HG03342 (cell line): ENCODE data around the gene PCSK6.
"Not testable (repeated sequence)": the region's sequence is repeated elsewhere in the genome, so short reads cannot be mapped to it uniquely, and the experiment has no call there.

ENCODE experiments used
- ATAC-seq: cut with Tn5 transposase; IDR thresholded peaks from one replicate; pipeline ENCODE4 v1.9.1; 2021; ENCODE audit warnings: mild to moderate bottlenecking, moderate library complexity; ENCODE audit not compliant: unreplicated experiment

PCSK6 gene

GRCh38 chr15:101407439-101407838 lies 82.1 kb downstream of the PCSK6 start:
- ATAC-seq, result peak; percentile 100

GRCh38 chr15:101406526-101407195 lies 82.8 kb downstream of the PCSK6 start:
- ATAC-seq, result no peak

- ATAC-seq, result no peak
These were observed 83.5 kb downstream of the PCSK6 start for GRCh38 chr15:101406036-101406435.

GRCh38 chr15:101404245-101404644 lies 85.3 kb downstream of the PCSK6 start:
- ATAC-seq, result no peak

GRCh38 chr15:101402883-101403282 lies 86.6 kb downstream of the PCSK6 start:
- ATAC-seq, result not testable (repeated sequence)

- no peak for ATAC-seq
These were observed 88.2 kb downstream of the PCSK6 start for GRCh38 chr15:101401286-101401685.

GRCh38 chr15:101399431-101399830 lies 90.1 kb downstream of the PCSK6 start:
- ATAC-seq, result no peak

GRCh38 chr15:101398247-101398646 lies 91.3 kb downstream of the PCSK6 start:
- no peak for ATAC-seq

GRCh38 chr15:101397521-101398003 lies 91.9 kb downstream of the PCSK6 start:
- ATAC-seq, result no peak

- no peak for ATAC-seq
These were observed 92.8 kb downstream of the PCSK6 start for GRCh38 chr15:101396484-101397261.

GRCh38 chr15:101394654-101395053 lies 94.9 kb downstream of the PCSK6 start:
- no peak for ATAC-seq

- ATAC-seq, result no peak
These were observed 95.4 kb downstream of the PCSK6 start for GRCh38 chr15:101394056-101394630.

GRCh38 chr15:101393172-101393571 lies 96.3 kb downstream of the PCSK6 start:
- no peak for ATAC-seq

- no peak for ATAC-seq
These were observed 97.4 kb downstream of the PCSK6 start for GRCh38 chr15:101391981-101392640.

- no peak for ATAC-seq
These were observed 98.1 kb downstream of the PCSK6 start for GRCh38 chr15:101391431-101391830.

- no peak for ATAC-seq
These were observed 99.0 kb downstream of the PCSK6 start for GRCh38 chr15:101390462-101390861.

GRCh38 chr15:101390060-101390459 lies 99.4 kb downstream of the PCSK6 start:
- ATAC-seq, result no peak

- no peak for ATAC-seq
These were observed 100.1 kb downstream of the PCSK6 start for GRCh38 chr15:101389362-101389761.

GRCh38 chr15:101388046-101388445 lies 101.5 kb downstream of the PCSK6 start:
- ATAC-seq, result no peak

- ATAC-seq, result no peak
These were observed 101.9 kb downstream of the PCSK6 start for GRCh38 chr15:101387574-101387973.

GRCh38 chr15:101386967-101387366 lies 102.5 kb downstream of the PCSK6 start:
- no peak for ATAC-seq
